D721Med (cell line): ENCODE data around the gene DCST2.

ENCODE experiments used
- DNase-seq: peaks from one replicate; pipeline ENCODE4 v3.0.0; 2011; ENCODE audit warnings: low spot score; ENCODE audit not compliant: insufficient read length
- FAIRE-seq: peaks from 2 replicates; lab custom pipeline; 2011; peaks lifted over from hg19 to GRCh38; lab: Jason Lieb, UNC
- CTCF ChIP-seq: IDR thresholded peaks from 2 replicates; pipeline ENCODE4 v1.5.1; 2012; ENCODE audit warnings: mild to moderate bottlenecking, control low read depth; ENCODE audit not compliant: insufficient read depth; ENCODE audit errors: missing control alignments

DCST2 gene

GRCh38 chr1:155052439-155053395 is 19.1 kb upstream of the DCST2 start:
- TF ChIP-seq CTCF: peak; percentile 41
- DNase-seq: no peak
- FAIRE-seq: no peak

- FAIRE-seq (no peak), DNase-seq (no peak)
- no peak for TF ChIP-seq CTCF
Observed at GRCh38 chr1:155051777-155052398, 18.3 kb upstream of the DCST2 start.

- no peak for TF ChIP-seq CTCF
- FAIRE-seq (no peak), DNase-seq (no peak)
Observed at GRCh38 chr1:155051342-155051776, 17.8 kb upstream of the DCST2 start.

- peak; percentile 82 for TF ChIP-seq CTCF
- no peak for FAIRE-seq
- peak; percentile 100 for DNase-seq
Observed at GRCh38 chr1:155050560-155051341, 17.2 kb upstream of the DCST2 start, which contains the start of gene ADAM15. Gene ADAM15, plus strand, starts transcription at chr1:155051316. Its CDS starts 71 bp downstream, at chr1:155051387.

GRCh38 chr1:155049651-155050559 is 16.3 kb upstream of the DCST2 start:
- TF ChIP-seq CTCF: no peak
- FAIRE-seq: no peak
- DNase-seq: no peak
